Naive thymus-derived CD8-positive, alpha-beta T cell (primary cell): ENCODE results near the gene OTOP2. TPM values are rescaled to one million over a fixed set of nuclear protein-coding genes. Genes with fewer than 3 reads are reported as not detected.

Experiments used
- ATAC-seq, 2 donors: fragments of 150-1000 bp; cut with Tn5 transposase in 1 of 2; sonication (Bioruptor Pico), chemical (Tn5 transposase) in 1 of 2; 1 replicate in 1 of 2; 2 replicates in 1 of 2; pipeline ENCODE4 v1.10.0; 2021; ENCODE audit warnings: mild to moderate bottlenecking in 2 of 2, moderate library complexity in 2 of 2
- POLR2A ChIA-PET: fragments of 350-600 bp; sonication (Branson Sonifier 250); formaldehyde crosslinking; loops from one replicate; lab custom pipeline; 2021; ENCODE audit warnings: antibody characterized with exemption; lab: Charles Lee
- DNase-seq, 10 donors: peaks; one replicate each; pipeline versions ENCODE4 v3.0.0 to v3.0.0-alpha.2; 2020 to 2022
- H3K27ac Mint-ChIP-seq, 10 donors: one replicate each; pipeline ENCODE4 v1.8.0; 2020 to 2022; ENCODE audit warnings: mild to moderate bottlenecking in 10 of 10, mixed read lengths in 10 of 10, moderate library complexity in 4 of 10, inconsistent platforms in 1 of 10
- H3K27me3 Mint-ChIP-seq, 5 donors: one replicate each; pipeline ENCODE4 v1.8.0; 2021 to 2022; ENCODE audit warnings: mixed read lengths in 5 of 5
- H3K36me3 Mint-ChIP-seq, 3 donors: one replicate each; pipeline ENCODE4 v1.8.0; 2020 to 2022; ENCODE audit warnings: mixed read lengths in 3 of 3, mild to moderate bottlenecking in 2 of 3, inconsistent platforms in 1 of 3
- H3K4me1 Mint-ChIP-seq, 4 donors: one replicate each; pipeline ENCODE4 v1.8.0; 2021 to 2022; ENCODE audit warnings: mixed read lengths in 4 of 4
- H3K4me3 Mint-ChIP-seq, 10 donors: one replicate each; pipeline ENCODE4 v1.8.0; 2020 to 2022; ENCODE audit warnings: mild to moderate bottlenecking in 10 of 10, mixed read lengths in 10 of 10, moderate library complexity in 6 of 10, inconsistent platforms in 1 of 10
- H3K9me3 Mint-ChIP-seq, 9 donors: one replicate each; pipeline ENCODE4 v1.8.0; 2020 to 2022; ENCODE audit warnings: mixed read lengths in 9 of 9, mild to moderate bottlenecking in 3 of 9, inconsistent platforms in 1 of 9, moderate library complexity in 1 of 9
- polyA plus RNA-seq, 3 donors: library from polyadenylated mRNA; unstranded; fragments of 300-500 nt; fragmentation: Illumina TruSeq; gene quantifications; one replicate each; pipeline ENCODE4 v1.2.3, GENCODE V29; 2021
- total RNA-seq, 8 experiments: library from RNA in 2 of 8; stranded (reverse) in 2 of 8; gene quantifications; one replicate each; pipeline ENCODE4 v1.2.3 and lab custom pipeline; 2021 to 2026

OTOP2 gene
- total and polyA plus RNA-seq, 5 experiments from 2014 or later: not detected

- POLR2A ChIA-PET: interaction anchor here (0.6 kb wide), 1 partner anchor 293 kb away, joined by 3 read pairs; no protein-coding TSS in a partner anchor
- Mint-ChIP-seq H3K4me3 (no peak overlapping the region), H3K27ac (no peak overlapping the region), H3K36me3 (no peaks in the 10 kb centered on the region), H3K9me3 (peaks cover 0 to 3% (median 0%) of the 10 kb centered on the region in 9 donors), H3K27me3 (peaks cover 28 to 83% (median 54%) of the 10 kb centered on the region in 5 donors), H3K4me1 (peaks cover 0 to 6% (median 2%) of the 10 kb centered on the region in 4 donors)
- DNase-seq (no peak), ATAC-seq (no peak)
Measured at GRCh38 chr17:74937064-74938051, 13.3 kb downstream of the OTOP2 start.

- H3K9me3 Mint-ChIP-seq: peaks cover 0 to 3% (median 0%) of the 10 kb centered on the region in 9 donors
- DNase-seq (no peak), ATAC-seq (no peak)
- H3K36me3 Mint-ChIP-seq: no peaks in the 10 kb centered on the region
- peaks cover 0 to 6% (median 2%) of the 10 kb centered on the region in 4 donors for H3K4me1 Mint-ChIP-seq
- H3K27me3 Mint-ChIP-seq: peaks cover 30 to 76% (median 44%) of the 10 kb centered on the region in 5 donors
- POLR2A ChIA-PET: no interaction called here
- H3K4me3 Mint-ChIP-seq: no peak overlapping the region
- peak overlapping the region in 2 of 10 donors; percentile 3 to 65 for H3K27ac Mint-ChIP-seq
Measured at GRCh38 chr17:74938194-74938950, 14.3 kb downstream of the OTOP2 start.

- ATAC-seq (no peak), DNase-seq (no peak)
- H3K36me3 Mint-ChIP-seq: no peaks in the 10 kb centered on the region
- H3K27ac Mint-ChIP-seq: peak overlapping the region in 1 of 10 donors; percentile 15
- H3K27me3 Mint-ChIP-seq: peaks cover 25 to 72% (median 43%) of the 10 kb centered on the region in 5 donors
- peaks cover 0 to 6% (median 2%) of the 10 kb centered on the region in 4 donors for H3K4me1 Mint-ChIP-seq
- no peak overlapping the region for H3K4me3 Mint-ChIP-seq
- peaks cover 0 to 3% (median 0%) of the 10 kb centered on the region in 9 donors for H3K9me3 Mint-ChIP-seq
- POLR2A ChIA-PET: no interaction called here
Measured at GRCh38 chr17:74939534-74939933, 15.5 kb downstream of the OTOP2 start.

- Mint-ChIP-seq H3K4me1 (peaks cover 0 to 6% (median 2%) of the 10 kb centered on the region in 4 donors), H3K4me3 (no peak overlapping the region), H3K27ac (no peak overlapping the region), H3K36me3 (no peaks in the 10 kb centered on the region), H3K9me3 (no peaks in the 10 kb centered on the region), H3K27me3 (peaks cover 22 to 64% (median 36%) of the 10 kb centered on the region in 5 donors)
- POLR2A ChIA-PET: interaction anchor here (0.9 kb wide), 1 partner anchor 11 kb away, joined by 3 read pairs; no protein-coding TSS in a partner anchor
- ATAC-seq (no peak), DNase-seq (no peak)
Measured at GRCh38 chr17:74941128-74941725, 17.2 kb downstream of the OTOP2 start.

- H3K27me3 Mint-ChIP-seq: peaks cover 3 to 41% (median 18%) of the 10 kb centered on the region in 5 donors
- H3K4me1 Mint-ChIP-seq: peaks cover 0 to 2% (median 0%) of the 10 kb centered on the region in 4 donors
- H3K36me3 Mint-ChIP-seq: no peaks in the 10 kb centered on the region
- no peaks in the 10 kb centered on the region for H3K9me3 Mint-ChIP-seq
- ATAC-seq (no peak), DNase-seq (no peak)
- no peak overlapping the region for H3K27ac Mint-ChIP-seq
- H3K4me3 Mint-ChIP-seq: no peak overlapping the region
- POLR2A ChIA-PET: no interaction called here
Measured at GRCh38 chr17:74943808-74944522, 19.9 kb downstream of the OTOP2 start.

GRCh38 chr17:74945543-74945942, 21.5 kb downstream of the OTOP2 start:
- H3K4me3 Mint-ChIP-seq: no peak overlapping the region
- POLR2A ChIA-PET: no interaction called here
- no peak for DNase-seq
- no peaks in the 10 kb centered on the region for H3K9me3 Mint-ChIP-seq
- no peak for ATAC-seq
- no peaks in the 10 kb centered on the region for H3K36me3 Mint-ChIP-seq
- peaks cover 2 to 32% (median 13%) of the 10 kb centered on the region in 5 donors for H3K27me3 Mint-ChIP-seq
- no peaks in the 10 kb centered on the region for H3K4me1 Mint-ChIP-seq
- H3K27ac Mint-ChIP-seq: no peak overlapping the region

- Mint-ChIP-seq H3K4me1 (no peaks in the 10 kb centered on the region), H3K9me3 (no peaks in the 10 kb centered on the region), H3K27me3 (peaks cover 2 to 25% (median 8%) of the 10 kb centered on the region in 5 donors), H3K27ac (no peak overlapping the region), H3K36me3 (no peaks in the 10 kb centered on the region), H3K4me3 (no peak overlapping the region)
- ATAC-seq: no peak
- POLR2A ChIA-PET: no interaction called here
- DNase-seq: no peak
Measured at GRCh38 chr17:74946641-74947040, 22.6 kb downstream of the OTOP2 start.

GRCh38 chr17:74947041-74947754, 23.1 kb downstream of the OTOP2 start:
- Mint-ChIP-seq H3K27ac (no peak overlapping the region), H3K9me3 (no peaks in the 10 kb centered on the region), H3K4me3 (no peak overlapping the region), H3K27me3 (peaks cover 0 to 20% (median 2%) of the 10 kb centered on the region in 5 donors), H3K4me1 (no peaks in the 10 kb centered on the region), H3K36me3 (no peaks in the 10 kb centered on the region)
- no peak for DNase-seq
- POLR2A ChIA-PET: no interaction called here
- no peak for ATAC-seq

- ATAC-seq: no peak
- Mint-ChIP-seq H3K9me3 (no peaks in the 10 kb centered on the region), H3K4me1 (no peaks in the 10 kb centered on the region), H3K27ac (no peak overlapping the region), H3K36me3 (peaks cover 0 to 2% (median 0%) of the 10 kb centered on the region in 3 donors), H3K4me3 (no peak overlapping the region), H3K27me3 (peaks cover 0 to 8% (median 0%) of the 10 kb centered on the region in 5 donors)
- DNase-seq: no peak
- POLR2A ChIA-PET: no interaction called here
Measured at GRCh38 chr17:74949455-74950115, 25.5 kb downstream of the OTOP2 start.

GRCh38 chr17:74950207-74950606, 26.1 kb downstream of the OTOP2 start:
- peaks cover 0 to 6% (median 1%) of the 10 kb centered on the region in 3 donors for H3K36me3 Mint-ChIP-seq
- POLR2A ChIA-PET: no interaction called here
- ATAC-seq: no peak

GRCh38 chr17:74951065-74951464, 27.0 kb downstream of the OTOP2 start:
- H3K4me3 Mint-ChIP-seq: no peak overlapping the region
- POLR2A ChIA-PET: interaction anchor here (0.6 kb wide), 1 partner anchor 10 kb away, joined by 3 read pairs; no protein-coding TSS in a partner anchor
- ATAC-seq: no peak
- peaks cover 0 to 5% (median 0%) of the 10 kb centered on the region in 5 donors for H3K27me3 Mint-ChIP-seq
- no peak overlapping the region for H3K27ac Mint-ChIP-seq
- DNase-seq: no peak
- peaks cover 0 to 6% (median 1%) of the 10 kb centered on the region in 3 donors for H3K36me3 Mint-ChIP-seq
- H3K4me1 Mint-ChIP-seq: no peaks in the 10 kb centered on the region
- H3K9me3 Mint-ChIP-seq: no peaks in the 10 kb centered on the region

More at GRCh38 chr17:74950207-74950606, 26.1 kb downstream of the OTOP2 start:
- Mint-ChIP-seq H3K27ac (no peak overlapping the region), H3K9me3 (no peaks in the 10 kb centered on the region), H3K4me3 (no peak overlapping the region), H3K4me1 (no peaks in the 10 kb centered on the region), H3K27me3 (peaks cover 0 to 7% (median 0%) of the 10 kb centered on the region in 5 donors)
- DNase-seq: no peak
